Fibroblast of lung (primary cell): Measurements from ENCODE around the gene ENO4. TPM values are rescaled to one million over a fixed set of nuclear protein-coding genes. Genes with fewer than 3 reads are reported as not detected.

Experiments used
- DNase-seq, 2 donors: peaks; one replicate each; pipeline versions ENCODE4 v3.0.0 to v3.0.0-alpha.2; 2010; ENCODE audit warnings: low read depth in 2 of 2
- H2AFZ ChIP-seq: 2 replicates; pipeline ENCODE4 v1.5.1; 2012; ENCODE audit warnings: low read length, control low read depth, inconsistent platforms
- H3K27ac ChIP-seq: 2 replicates; pipeline ENCODE4 v1.5.1; 2011; ENCODE audit warnings: low read length, control low read depth; ENCODE audit not compliant: insufficient read depth
- H3K27me3 ChIP-seq: 2 replicates; pipeline ENCODE4 v1.5.1; 2011; ENCODE audit warnings: mild to moderate bottlenecking, low read length; ENCODE audit not compliant: control insufficient read depth, insufficient read depth
- H3K36me3 ChIP-seq: 2 replicates; pipeline ENCODE4 v1.5.1; 2011; ENCODE audit warnings: low read length; ENCODE audit not compliant: control insufficient read depth, insufficient read depth
- H3K4me1 ChIP-seq: 2 replicates; pipeline ENCODE4 v1.5.1; 2011; ENCODE audit warnings: low read length; ENCODE audit not compliant: control insufficient read depth, insufficient read depth; ENCODE audit errors: extremely low read depth
- H3K4me2 ChIP-seq: 2 replicates; pipeline ENCODE4 v1.5.1; 2011; ENCODE audit warnings: low read length, control low read depth; ENCODE audit not compliant: insufficient read depth; ENCODE audit errors: extremely low read depth
- H3K4me3 ChIP-seq, 4 experiments: fragments of 200-600 bp in 1 of 4; sonication (generic) in 1 of 4; replicated peaks in 1 of 4; 2 replicates each; pipeline ENCODE4 v1.5.1; 2011 to 2016; ENCODE audit warnings: low read length in 4 of 4, low read depth in 3 of 4, mild to moderate bottlenecking in 3 of 4, control low read depth in 2 of 4, inconsistent platforms in 1 of 4, mixed read lengths in 1 of 4; ENCODE audit not compliant: insufficient read depth in 1 of 4; ENCODE audit errors: control extremely low read depth in 1 of 4
- H3K79me2 ChIP-seq: 2 replicates; pipeline ENCODE4 v1.5.1; 2012; ENCODE audit warnings: mild to moderate bottlenecking, low read length, inconsistent platforms; ENCODE audit not compliant: control insufficient read depth, insufficient read depth
- H3K9ac ChIP-seq: 2 replicates; pipeline ENCODE4 v1.5.1; 2011; ENCODE audit warnings: mild to moderate bottlenecking, low read length, control low read depth; ENCODE audit not compliant: insufficient read depth
- H3K9me3 ChIP-seq: 2 replicates; pipeline ENCODE4 v1.5.1; 2012; ENCODE audit warnings: low read depth, low read length; ENCODE audit not compliant: control insufficient read depth, insufficient read depth
- H4K20me1 ChIP-seq: 2 replicates; pipeline ENCODE4 v1.5.1; 2011; ENCODE audit warnings: low read length; ENCODE audit not compliant: control insufficient read depth, insufficient read depth; ENCODE audit errors: extremely low read depth
- CTCF ChIP-seq, 2 donors: IDR thresholded peaks in 1 of 2; conservative IDR thresholded peaks in 1 of 2; 1 replicate in 1 of 2; 2 replicates in 1 of 2; pipeline ENCODE4 v1.5.1; 2011 to 2012; ENCODE audit warnings: low read length in 2 of 2, control low read depth in 1 of 2, inconsistent platforms in 1 of 2, low read depth in 1 of 2, mild to moderate bottlenecking in 1 of 2
- EZH2 ChIP-seq: IDR thresholded peaks from 2 replicates; pipeline ENCODE4 v1.5.1; 2012; ENCODE audit warnings: low read length, control low read depth, mild to moderate bottlenecking; ENCODE audit errors: missing control alignments
- polyA plus RNA-seq, 2 donors: library from polyadenylated mRNA; depleted of rRNA in 1 of 2; stranded (reverse) in 1 of 2; unstranded in 1 of 2; fragments of >200 nt; gene quantifications; 2 replicates each; pipeline ENCODE4 v1.2.1, GENCODE V29; 2011 to 2012; ENCODE audit warnings: missing spikeins in 1 of 2
- total RNA-seq: library from RNA; depleted of rRNA; stranded (reverse); fragments of >200 nt; gene quantifications from 2 replicates; pipeline ENCODE4 v1.2.1, GENCODE V29; 2014

The ENO4 gene
- total and polyA plus RNA-seq, 2 donors (not counting 1 experiment from before 2014, with no cell fraction given), result 0.05 to 0.66 TPM

- no peak overlapping the region for H3K4me2 ChIP-seq
- no peak overlapping the region for H3K27ac ChIP-seq
- H3K27me3 ChIP-seq, result no peaks in the 10 kb centered on the region
- H4K20me1 ChIP-seq, result no peaks in the 10 kb centered on the region
- no peak overlapping the region for H3K4me3 ChIP-seq
- no peaks in the 10 kb centered on the region for H3K36me3 ChIP-seq
- no peak overlapping the region for H3K9ac ChIP-seq
- no peak for DNase-seq
- no peaks in the 10 kb centered on the region for H3K79me2 ChIP-seq
- TF ChIP-seq CTCF (conservative IDR thresholded peaks at IDR 0.05 in 1 of 2, IDR thresholded peaks at IDR 0.05 in 1 of 2; ENCODE audit: low read depth in 1 of 2, low read length in 2 of 2) (no peak), EZH2 (no peak)
- no peaks in the 10 kb centered on the region for H3K4me1 ChIP-seq
- no peak overlapping the region for H2AFZ ChIP-seq
- H3K9me3 ChIP-seq, result no peaks in the 10 kb centered on the region
These were observed 8.8 kb upstream of the ENO4 start for GRCh38 chr10:116840389-116841075.

- DNase-seq, result no peak
- no peaks in the 10 kb centered on the region for H3K9me3 ChIP-seq
- no peak overlapping the region for H3K27ac ChIP-seq
- H3K4me2 ChIP-seq, result no peak overlapping the region
- H3K36me3 ChIP-seq, result no peaks in the 10 kb centered on the region
- H3K27me3 ChIP-seq, result peaks cover 10% of the 10 kb centered on the region
- H3K79me2 ChIP-seq, result no peaks in the 10 kb centered on the region
- H3K4me1 ChIP-seq, result no peaks in the 10 kb centered on the region
- H2AFZ ChIP-seq, result no peak overlapping the region
- H3K4me3 ChIP-seq, result no peak overlapping the region
- TF ChIP-seq CTCF (conservative IDR thresholded peaks at IDR 0.05 in 1 of 2, IDR thresholded peaks at IDR 0.05 in 1 of 2; ENCODE audit: low read depth in 1 of 2, low read length in 2 of 2), result no peak
- no peak for TF ChIP-seq EZH2
- no peaks in the 10 kb centered on the region for H4K20me1 ChIP-seq
- no peak overlapping the region for H3K9ac ChIP-seq
These were observed 3.5 kb upstream of the ENO4 start for GRCh38 chr10:116845823-116846222.

GRCh38 chr10:116848032-116848943, 1.0 kb upstream of the ENO4 start:
- peak overlapping the region; percentile 95 for H3K4me2 ChIP-seq
- H3K79me2 ChIP-seq, result no peaks in the 10 kb centered on the region
- H3K27me3 ChIP-seq, result peaks cover 12% of the 10 kb centered on the region
- no peaks in the 10 kb centered on the region for H3K36me3 ChIP-seq
- no peak for TF ChIP-seq EZH2
- no peak for TF ChIP-seq CTCF (conservative IDR thresholded peaks at IDR 0.05 in 1 of 2, IDR thresholded peaks at IDR 0.05 in 1 of 2; ENCODE audit: low read depth in 1 of 2, low read length in 2 of 2)
- DNase-seq, result peak in 1 of 2 donors; percentile 80
- H3K9me3 ChIP-seq, result no peaks in the 10 kb centered on the region
- H3K27ac ChIP-seq, result no peak overlapping the region
- no peak overlapping the region for H3K9ac ChIP-seq
- no peak overlapping the region for H2AFZ ChIP-seq
- peak overlapping the region in 2 of 4 experiments; percentile 58 to 65 for H3K4me3 ChIP-seq
- H3K4me1 ChIP-seq, result no peaks in the 10 kb centered on the region
- no peaks in the 10 kb centered on the region for H4K20me1 ChIP-seq
